Activated naive CD4-positive, alpha-beta T cell treated with anti-CD3 and anti-CD28 coated beads, Interleukin-2, amount 10 ng/mL, durations not matched to agents 7 days and 5 days (primary cell): ENCODE measurements around the gene MARF1.
"Not testable (repeated sequence)": the region's sequence is repeated elsewhere in the genome, so short reads cannot be mapped to it uniquely, and the experiment has no call there.

Experiments
- CTCF ChIA-PET: fragments of 350-600 bp; sonication (Branson Sonifier 250); formaldehyde crosslinking; loops from one replicate; lab custom pipeline; 2021; ENCODE audit warnings: antibody characterized with exemption; lab: Charles Lee
- DNase-seq: peaks from one replicate; pipeline ENCODE4 v3.0.0-alpha.2; 2020
- H3K27ac Mint-ChIP-seq: one replicate; pipeline ENCODE4 v1.8.0; 2021; ENCODE audit warnings: mild to moderate bottlenecking, moderate library complexity, mixed read lengths
- H3K27me3 Mint-ChIP-seq: one replicate; pipeline ENCODE4 v1.8.0; 2021; ENCODE audit warnings: mild to moderate bottlenecking, mixed read lengths
- H3K36me3 Mint-ChIP-seq: one replicate; pipeline ENCODE4 v1.8.0; 2021; ENCODE audit warnings: mixed read lengths
- H3K4me1 Mint-ChIP-seq: one replicate; pipeline ENCODE4 v1.8.0; 2021; ENCODE audit warnings: mixed read lengths
- H3K4me3 Mint-ChIP-seq: one replicate; pipeline ENCODE4 v1.8.0; 2021; ENCODE audit warnings: mild to moderate bottlenecking, moderate library complexity, mixed read lengths
- H3K9me3 Mint-ChIP-seq: one replicate; pipeline ENCODE4 v1.8.0; 2021; ENCODE audit warnings: mixed read lengths

Gene MARF1

GRCh38 chr16:15667091-15667742 is 24.3 kb upstream of the MARF1 start:
- CTCF ChIA-PET = interaction anchor here (1.0 kb wide), 1 partner anchor 23 kb away, joined by 4 read pairs; no protein-coding TSS in a partner anchor
- no peak overlapping the region for H3K27ac Mint-ChIP-seq
- H3K36me3 Mint-ChIP-seq = peaks cover 60% of the 10 kb centered on the region

DNA sequence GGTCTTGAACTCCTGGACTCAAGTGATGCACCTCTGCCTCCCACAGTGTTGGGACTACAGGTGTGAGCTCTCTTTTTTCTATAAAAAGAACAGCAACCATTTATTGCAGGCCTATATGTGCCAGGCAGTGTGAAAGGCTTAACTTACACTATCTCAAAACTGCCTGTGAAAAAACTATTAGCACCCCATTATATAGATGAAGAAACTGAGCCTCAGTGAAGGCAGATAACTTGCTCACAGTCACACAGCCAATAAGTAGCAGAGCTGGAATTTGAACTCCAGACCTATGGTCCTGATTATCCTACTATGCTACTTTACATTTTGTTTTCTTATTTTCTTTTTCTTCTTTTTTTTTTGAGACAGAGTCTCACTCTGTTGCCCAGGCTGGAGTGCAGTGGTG is 22.2 kb upstream of the MARF1 start:
- H3K27me3 Mint-ChIP-seq = no peaks in the 10 kb centered on the region
- H3K9me3 Mint-ChIP-seq = no peaks in the 10 kb centered on the region
- CTCF ChIA-PET = no interaction called here
- DNase-seq = no peak
- H3K27ac Mint-ChIP-seq = no peak overlapping the region
- H3K4me3 Mint-ChIP-seq = no peak overlapping the region
- peaks cover 23% of the 10 kb centered on the region for H3K4me1 Mint-ChIP-seq
- peaks cover 57% of the 10 kb centered on the region for H3K36me3 Mint-ChIP-seq

More at GRCh38 chr16:15667091-15667742, 24.3 kb upstream of the MARF1 start:
- Mint-ChIP-seq H3K27me3 (no peaks in the 10 kb centered on the region), H3K4me3 (no peak overlapping the region), H3K4me1 (peaks cover 30% of the 10 kb centered on the region), H3K9me3 (no peaks in the 10 kb centered on the region)
- DNase-seq = no peak

- no peak for DNase-seq
- Mint-ChIP-seq H3K36me3 (peaks cover 49% of the 10 kb centered on the region), H3K9me3 (no peaks in the 10 kb centered on the region), H3K4me3 (no peak overlapping the region), H3K27me3 (no peaks in the 10 kb centered on the region), H3K27ac (peak overlapping the region; percentile 91), H3K4me1 (peaks cover 50% of the 10 kb centered on the region)
- CTCF ChIA-PET = interaction anchor here (1.6 kb wide), 1 partner anchor 22 kb away, joined by 5 read pairs; no protein-coding TSS in a partner anchor
Observed at GRCh38 chr16:15660203-15660601, 17.2 kb upstream of the MARF1 start.

GRCh38 chr16:15658556-15658955 is 15.6 kb upstream of the MARF1 start:
- H3K27me3 Mint-ChIP-seq = no peaks in the 10 kb centered on the region

GRCh38 chr16:15658149-15658548 is 15.2 kb upstream of the MARF1 start:
- Mint-ChIP-seq H3K9me3 (no peaks in the 10 kb centered on the region), H3K36me3 (peaks cover 55% of the 10 kb centered on the region), H3K4me3 (no peak overlapping the region), H3K27ac (peak overlapping the region; percentile 45), H3K4me1 (peaks cover 61% of the 10 kb centered on the region), H3K27me3 (no peaks in the 10 kb centered on the region)
- CTCF ChIA-PET = interaction anchor here (0.7 to 1.3 kb wide), 2 partner anchors 16 to 46 kb away, joined by 3 read pairs; no protein-coding TSS in a partner anchor
- no peak for DNase-seq

More at GRCh38 chr16:15658556-15658955, 15.6 kb upstream of the MARF1 start:
- H3K4me1 Mint-ChIP-seq = peaks cover 57% of the 10 kb centered on the region
- H3K4me3 Mint-ChIP-seq = no peak overlapping the region
- H3K36me3 Mint-ChIP-seq = peaks cover 54% of the 10 kb centered on the region
- peak overlapping the region; percentile 91 for H3K27ac Mint-ChIP-seq
- H3K9me3 Mint-ChIP-seq = no peaks in the 10 kb centered on the region
- DNase-seq = no peak
- CTCF ChIA-PET = interaction anchor here (0.7 to 1.3 kb wide), 2 partner anchors 16 to 45 kb away, joined by 3 read pairs; no protein-coding TSS in a partner anchor

- H3K4me1 Mint-ChIP-seq = peaks cover 69% of the 10 kb centered on the region
- CTCF ChIA-PET, H3K9me3 Mint-ChIP-seq, DNase-seq, H3K4me3 Mint-ChIP-seq, H3K27me3 Mint-ChIP-seq: not testable (repeated sequence)
- H3K36me3 Mint-ChIP-seq = peaks cover 54% of the 10 kb centered on the region
- H3K27ac Mint-ChIP-seq = peak overlapping the region; percentile 24
Observed at GRCh38 chr16:15655561-15655960, 12.6 kb upstream of the MARF1 start.

- no peak overlapping the region for H3K27ac Mint-ChIP-seq
- H3K4me3 Mint-ChIP-seq = no peak overlapping the region
- DNase-seq = no peak
- CTCF ChIA-PET = no interaction called here
- no peaks in the 10 kb centered on the region for H3K27me3 Mint-ChIP-seq
- H3K4me1 Mint-ChIP-seq = peaks cover 64% of the 10 kb centered on the region
- H3K36me3 Mint-ChIP-seq = peaks cover 51% of the 10 kb centered on the region
- H3K9me3 Mint-ChIP-seq = no peaks in the 10 kb centered on the region
Observed at GRCh38 chr16:15654591-15654990, 11.6 kb upstream of the MARF1 start.

DNA sequence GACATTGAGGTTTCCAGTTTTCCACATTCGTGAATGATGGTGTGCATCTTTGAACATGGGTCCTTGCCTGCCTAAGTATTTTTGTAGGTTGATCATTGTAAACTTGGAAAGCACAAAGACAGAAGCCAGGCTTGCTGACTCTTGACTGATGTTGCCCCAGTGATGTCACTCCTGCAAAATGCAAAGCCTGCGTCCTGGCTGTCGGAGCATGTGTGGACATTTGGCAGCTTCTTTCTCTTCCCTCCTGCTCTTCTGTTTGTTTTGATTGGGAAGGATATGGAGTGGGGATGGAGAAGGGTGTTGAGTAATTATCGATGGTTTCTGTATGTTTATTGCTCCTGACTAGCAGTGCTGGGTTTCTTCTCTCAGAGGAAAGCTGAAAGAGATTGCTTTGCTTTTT is 10.3 kb upstream of the MARF1 start:
- Mint-ChIP-seq H3K27ac (peak overlapping the region; percentile 71), H3K9me3 (no peaks in the 10 kb centered on the region), H3K36me3 (peaks cover 46% of the 10 kb centered on the region)

DNA sequence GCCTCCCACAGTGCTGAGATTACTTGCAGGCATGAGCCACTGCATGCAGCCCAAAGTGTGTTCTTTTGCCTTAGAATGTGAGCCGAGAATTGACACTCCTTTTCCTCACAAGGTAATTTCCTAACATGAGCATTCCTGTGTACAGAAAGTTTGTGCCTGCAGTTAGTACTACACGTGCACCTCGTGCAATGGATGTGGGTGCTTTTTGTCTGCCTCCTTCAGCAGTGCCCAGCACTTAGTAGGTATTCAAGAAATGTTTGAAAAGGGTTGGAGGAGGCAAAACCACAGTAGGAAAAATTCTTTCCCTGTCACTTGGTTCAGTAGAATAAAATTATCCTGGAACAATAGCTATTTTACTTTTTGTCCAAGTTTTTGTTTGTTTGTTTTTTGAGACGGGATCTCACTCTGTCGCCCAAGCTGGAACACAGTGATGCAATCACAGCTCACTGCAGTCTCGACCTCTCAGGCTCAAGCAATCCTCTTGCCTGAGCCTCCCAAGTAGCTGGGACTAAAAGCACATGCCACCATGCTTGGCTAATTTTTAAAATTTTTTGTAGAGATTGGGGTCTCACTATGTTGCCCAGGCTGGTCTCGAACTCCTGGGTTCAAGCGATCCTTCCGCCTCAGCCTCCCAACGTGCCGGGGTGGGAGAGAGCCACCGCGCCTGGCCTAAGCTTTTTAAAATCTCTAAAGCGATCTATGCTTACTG is 9.5 kb upstream of the MARF1 start:
- H3K27ac Mint-ChIP-seq = peak overlapping the region; percentile 71
- peaks cover 38% of the 10 kb centered on the region for H3K36me3 Mint-ChIP-seq
- CTCF ChIA-PET = interaction anchor here (1.2 kb wide), 1 partner anchor 29 kb away, joined by 3 read pairs; no protein-coding TSS in a partner anchor
- no peaks in the 10 kb centered on the region for H3K9me3 Mint-ChIP-seq
- H3K27me3 Mint-ChIP-seq = peaks cover 3% of the 10 kb centered on the region
- DNase-seq = no peak
- peak overlapping the region; percentile 94 for H3K4me3 Mint-ChIP-seq
- peaks cover 50% of the 10 kb centered on the region for H3K4me1 Mint-ChIP-seq

More for the DNA sequence above, 10.3 kb upstream of the MARF1 start:
- peak overlapping the region; percentile 51 for H3K4me3 Mint-ChIP-seq
- H3K4me1 Mint-ChIP-seq = peaks cover 56% of the 10 kb centered on the region
- CTCF ChIA-PET = no interaction called here
- DNase-seq = no peak
- H3K27me3 Mint-ChIP-seq = no peaks in the 10 kb centered on the region

DNA sequence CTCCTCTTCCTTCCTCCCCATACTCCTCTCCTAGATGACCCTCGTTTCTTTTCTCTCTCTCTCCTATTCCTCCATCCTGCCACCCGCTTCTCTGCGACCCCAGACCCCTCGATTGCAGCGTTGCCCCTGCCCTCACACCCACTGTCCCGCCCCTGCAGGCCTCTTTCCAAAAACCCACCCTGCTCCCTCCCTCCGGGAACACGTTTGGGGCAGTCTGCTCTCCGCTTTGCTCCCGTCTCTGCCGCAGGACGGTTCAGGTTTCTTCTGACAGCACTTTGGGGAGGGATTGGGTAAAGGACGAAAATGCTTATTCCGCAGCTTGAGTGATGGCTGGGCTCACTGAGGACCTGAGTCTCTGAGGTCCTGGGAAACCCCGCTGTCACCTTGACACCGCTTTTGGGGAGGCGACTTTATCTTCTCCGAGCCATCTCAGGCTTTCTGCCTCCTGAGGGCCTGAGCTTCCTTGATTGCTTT is 7.8 kb upstream of the MARF1 start:
- CTCF ChIA-PET = no interaction called here
- Mint-ChIP-seq H3K4me1 (peaks cover 45% of the 10 kb centered on the region), H3K9me3 (no peaks in the 10 kb centered on the region), H3K27me3 (peaks cover 10% of the 10 kb centered on the region), H3K36me3 (peaks cover 30% of the 10 kb centered on the region), H3K4me3 (peak overlapping the region; percentile 94), H3K27ac (peak overlapping the region; percentile 96)
- peak; percentile 62 for DNase-seq

GRCh38 chr16:15650019-15650697 is 7.2 kb upstream of the MARF1 start, which contains the start of gene NDE1:
Gene NDE1 (plus strand): TSS chr16:15650245. CDS start chr16:15664779, 14,534 bp downstream.
- CTCF ChIA-PET = no interaction called here
- Mint-ChIP-seq H3K36me3 (peaks cover 28% of the 10 kb centered on the region), H3K27me3 (peaks cover 10% of the 10 kb centered on the region), H3K27ac (peak within 1 kb of the TSS; percentile 96), H3K4me3 (peak within 1 kb of the TSS; percentile 94), H3K9me3 (no peaks in the 10 kb centered on the region), H3K4me1 (peaks cover 45% of the 10 kb centered on the region)
- DNase-seq = peak; percentile 93

- Mint-ChIP-seq H3K27me3 (peaks cover 10% of the 10 kb centered on the region), H3K9me3 (no peaks in the 10 kb centered on the region), H3K36me3 (peaks cover 25% of the 10 kb centered on the region), H3K4me1 (peaks cover 49% of the 10 kb centered on the region), H3K27ac (peak overlapping the region; percentile 88), H3K4me3 (peak overlapping the region; percentile 94)
- no peak for DNase-seq
- CTCF ChIA-PET = no interaction called here
Observed at GRCh38 chr16:15649727-15650018, 6.7 kb upstream of the MARF1 start.

DNA sequence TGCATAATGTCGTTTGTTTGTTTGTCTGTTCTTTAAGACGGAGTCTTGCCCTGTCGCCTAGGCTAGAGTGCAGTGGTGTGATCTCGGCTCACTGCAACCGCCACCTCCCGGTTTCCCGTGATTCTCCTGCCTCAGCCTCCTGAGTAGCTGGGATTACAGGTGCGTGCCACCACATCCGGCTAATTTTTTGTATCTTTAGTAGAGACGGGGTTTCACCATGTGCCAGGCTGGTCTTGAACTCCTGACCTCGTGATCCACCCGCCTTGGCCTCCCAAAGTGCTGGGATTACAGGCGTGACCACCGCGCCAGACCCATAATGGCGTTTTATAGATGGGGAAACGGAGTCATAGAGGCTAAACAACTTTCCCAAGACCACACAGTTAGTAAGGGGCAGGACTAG is 6.4 kb upstream of the MARF1 start:
- H3K9me3 Mint-ChIP-seq, CTCF ChIA-PET, DNase-seq: not testable (repeated sequence)
- H3K27me3 Mint-ChIP-seq = peaks cover 10% of the 10 kb centered on the region
- H3K36me3 Mint-ChIP-seq = peaks cover 23% of the 10 kb centered on the region
- H3K4me1 Mint-ChIP-seq = peaks cover 53% of the 10 kb centered on the region
- H3K4me3 Mint-ChIP-seq = peak overlapping the region; percentile 94
- peak overlapping the region; percentile 88 for H3K27ac Mint-ChIP-seq

DNA sequence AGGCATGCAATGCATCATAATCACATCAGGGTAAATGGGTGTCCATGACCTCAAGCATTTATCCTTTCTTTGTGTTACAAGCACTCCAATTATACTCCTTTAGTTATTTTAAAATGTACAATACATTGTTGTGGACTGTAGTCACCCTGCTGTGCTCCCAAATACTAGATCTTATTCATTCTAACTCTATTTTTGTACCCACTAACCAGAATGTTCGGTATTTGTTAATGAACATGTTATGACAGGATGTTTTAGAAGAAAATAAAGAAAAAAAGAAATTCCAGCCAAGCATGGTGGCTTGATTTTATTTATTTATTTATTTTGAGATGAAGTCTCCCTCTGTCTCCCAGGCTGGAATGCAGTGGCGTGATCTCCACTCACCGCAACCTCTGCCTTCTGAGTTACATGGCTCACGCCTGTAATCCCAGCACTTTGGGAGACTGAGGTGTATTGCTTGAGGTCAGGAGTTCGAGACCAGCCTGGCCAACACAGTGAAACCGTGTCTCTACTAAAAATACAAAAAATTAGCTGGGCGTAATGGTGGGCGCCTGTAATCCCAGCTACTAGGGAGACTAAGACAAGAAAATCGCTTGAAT is 5.3 kb upstream of the MARF1 start:
- Mint-ChIP-seq H3K27me3 (peaks cover 10% of the 10 kb centered on the region), H3K9me3 (no peaks in the 10 kb centered on the region), H3K4me1 (peaks cover 51% of the 10 kb centered on the region), H3K4me3 (no peak overlapping the region), H3K36me3 (peaks cover 14% of the 10 kb centered on the region), H3K27ac (no peak overlapping the region)
- DNase-seq = no peak
- CTCF ChIA-PET = no interaction called here
